ENCODE results near the gene S100A7. TPM values are rescaled to one million over a fixed set of nuclear protein-coding genes. Genes with fewer than 3 reads are reported as not detected.

The S100A7 gene
- polyA plus RNA-seq: not detected
- long read RNA-seq, donor 1: 0 reads
- long read RNA-seq, donor 2: 0 reads
- long read RNA-seq, donor 3: 0 reads
- long read RNA-seq, donor 4: 0 reads
- long read RNA-seq, donor 5: 0 reads
- long read RNA-seq, donor 6: 0 reads
- long read RNA-seq, donor 7: 0 reads
- long read RNA-seq, donor 8: 0 reads
- long read RNA-seq, donor 9: 0 reads
- long read RNA-seq, donor 10: 0 reads

DNA sequence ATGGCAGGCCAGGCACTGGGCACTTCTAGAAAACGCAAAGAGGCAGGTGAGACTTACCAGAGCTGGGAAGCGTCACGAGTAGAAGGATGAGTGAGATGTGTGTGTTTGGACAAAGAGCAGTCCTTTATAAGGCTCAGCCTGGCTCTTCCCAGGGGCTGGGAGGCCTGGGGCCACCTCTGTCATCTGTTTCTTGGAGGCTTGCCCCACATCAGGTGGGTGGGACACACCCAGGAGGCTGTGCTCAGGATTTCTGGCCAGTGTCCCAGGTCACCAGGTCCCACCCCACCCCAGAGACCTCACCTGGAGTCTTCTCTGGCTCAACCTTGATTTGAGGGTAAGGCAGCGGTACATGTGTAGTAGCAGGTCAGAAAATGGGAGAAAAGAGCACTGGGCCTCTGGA, at the start of gene S100A7:
Gene S100A7 (minus strand): TSS at position 101 of the 400 bp plus-strand sequence. CDS start 1,638 bp downstream, outside the sequence.
- DNase-seq (no peak), FAIRE-seq (no peak)
- Histone ChIP-seq H3K4me1 (ENCODE audit: control insufficient read depth in 3 of 3, insufficient read depth in 2 of 3, low read depth in 1 of 3, low read length in 2 of 3) (no peaks in the 10 kb centered on the region), H3K27me3 (ENCODE audit: control insufficient read depth in 3 of 3, insufficient read depth in 3 of 3, low read length in 3 of 3) (peaks cover 0 to 4% (median 0%) of the 10 kb centered on the region in 3 donors), H3K4me3 (ENCODE audit: low read depth in 1 of 3, low read length in 3 of 3) (no peak within 1 kb of the TSS), H3K9me3 (ENCODE audit: control insufficient read depth in 2 of 2, insufficient read depth in 1 of 2, low read depth in 1 of 2, low read length in 1 of 2) (no peaks in the 10 kb centered on the region), H3K36me3 (ENCODE audit: control insufficient read depth in 3 of 3, insufficient read depth in 2 of 3, low read depth in 1 of 3, low read length in 3 of 3) (no peaks in the 10 kb centered on the region), H3K27ac (ENCODE audit: low read depth in 1 of 3, low read length in 2 of 3) (no peak within 1 kb of the TSS)
- WGBS, 3 donors: 70 to 78% (median 78%) methylated on average over 4 of the region's 4 CpGs

DNA sequence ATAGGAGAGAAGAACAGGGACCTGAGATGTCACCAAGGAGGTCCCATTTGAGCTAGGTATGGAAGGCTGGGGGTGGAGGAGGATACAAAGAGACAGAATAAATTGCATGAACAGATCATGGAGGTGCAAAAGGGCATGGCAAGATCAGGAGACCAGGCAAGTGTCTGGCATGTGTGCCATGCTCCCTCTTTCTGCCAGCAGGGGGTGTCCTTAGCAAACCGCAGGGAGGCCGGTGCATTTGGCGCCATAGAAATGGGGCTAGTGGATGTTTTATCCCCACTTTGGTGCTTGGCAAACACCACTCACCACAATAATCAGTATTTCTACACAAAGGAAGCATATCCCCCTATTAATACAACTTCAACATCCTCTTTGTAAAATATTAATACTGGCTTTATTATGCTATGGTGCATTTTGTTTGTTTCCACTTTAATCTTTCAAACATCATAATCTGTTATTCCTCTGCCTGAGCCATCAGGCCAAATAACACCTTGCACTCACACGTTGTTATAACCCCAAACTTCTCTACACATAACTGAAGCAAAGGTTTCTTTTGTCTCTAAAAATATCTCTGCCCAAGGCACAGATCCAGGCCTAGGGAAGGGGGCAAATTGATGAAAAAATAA, 49.4 kb upstream of the S100A7 start:
- DNase-seq (peak in 1 of 2 donors; percentile 71), FAIRE-seq (no peak)
- 30 to 62% (median 33%) methylated on average over 4 of the region's 4 CpGs for WGBS, 3 donors
- H3K36me3 ChIP-seq (ENCODE audit: control insufficient read depth in 3 of 3, insufficient read depth in 2 of 3, low read depth in 1 of 3, low read length in 3 of 3): no peaks in the 10 kb centered on the region
- H3K4me3 ChIP-seq (ENCODE audit: low read depth in 1 of 3, low read length in 3 of 3): no peak overlapping the region
- H3K27me3 ChIP-seq (ENCODE audit: control insufficient read depth in 3 of 3, insufficient read depth in 3 of 3, low read length in 3 of 3): no peaks in the 10 kb centered on the region
- no peaks in the 10 kb centered on the region for H3K9me3 ChIP-seq (ENCODE audit: control insufficient read depth in 2 of 2, insufficient read depth in 1 of 2, low read depth in 1 of 2, low read length in 1 of 2)
- H3K27ac ChIP-seq (ENCODE audit: low read depth in 1 of 3, low read length in 2 of 3): no peak overlapping the region
- H3K4me1 ChIP-seq (ENCODE audit: control insufficient read depth in 3 of 3, insufficient read depth in 2 of 3, low read depth in 1 of 3, low read length in 2 of 3): peaks cover 2 to 24% (median 2%) of the 10 kb centered on the region in 3 donors

DNA sequence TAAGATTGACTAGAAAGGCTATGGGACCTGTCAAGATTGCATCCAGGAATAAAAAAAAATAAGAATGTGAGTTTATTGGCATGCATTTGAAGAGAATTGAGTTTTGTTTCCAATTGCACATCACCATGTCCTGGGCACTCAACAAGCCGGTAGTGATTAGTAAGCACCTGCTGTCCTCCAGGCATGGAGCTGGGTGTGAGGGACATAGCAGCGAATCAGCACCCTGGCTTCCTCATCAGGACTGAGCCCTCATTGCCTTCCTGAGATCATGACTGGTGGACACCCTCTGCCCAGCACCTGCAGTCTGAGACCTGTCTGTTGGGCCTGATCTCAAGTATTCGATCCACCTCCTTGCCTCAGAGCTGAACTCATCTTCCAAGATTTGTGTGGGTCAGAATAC, 48.6 kb upstream of the S100A7 start:
- no peaks in the 10 kb centered on the region for H3K36me3 ChIP-seq (ENCODE audit: control insufficient read depth in 3 of 3, insufficient read depth in 2 of 3, low read depth in 1 of 3, low read length in 3 of 3)
- H3K4me1 ChIP-seq (ENCODE audit: control insufficient read depth in 3 of 3, insufficient read depth in 2 of 3, low read depth in 1 of 3, low read length in 2 of 3): peaks cover 2 to 24% (median 2%) of the 10 kb centered on the region in 3 donors
- H3K9me3 ChIP-seq (ENCODE audit: control insufficient read depth in 2 of 2, insufficient read depth in 1 of 2, low read depth in 1 of 2, low read length in 1 of 2): no peaks in the 10 kb centered on the region
- H3K27me3 ChIP-seq (ENCODE audit: control insufficient read depth in 3 of 3, insufficient read depth in 3 of 3, low read length in 3 of 3): no peaks in the 10 kb centered on the region
- FAIRE-seq (no peak), DNase-seq (no peak)
- WGBS, 3 donors: 82 to 94% (median 88%) methylated on average over 3 of the region's 3 CpGs
- no peak overlapping the region for H3K4me3 ChIP-seq (ENCODE audit: low read depth in 1 of 3, low read length in 3 of 3)
- no peak overlapping the region for H3K27ac ChIP-seq (ENCODE audit: low read depth in 1 of 3, low read length in 2 of 3)

DNA sequence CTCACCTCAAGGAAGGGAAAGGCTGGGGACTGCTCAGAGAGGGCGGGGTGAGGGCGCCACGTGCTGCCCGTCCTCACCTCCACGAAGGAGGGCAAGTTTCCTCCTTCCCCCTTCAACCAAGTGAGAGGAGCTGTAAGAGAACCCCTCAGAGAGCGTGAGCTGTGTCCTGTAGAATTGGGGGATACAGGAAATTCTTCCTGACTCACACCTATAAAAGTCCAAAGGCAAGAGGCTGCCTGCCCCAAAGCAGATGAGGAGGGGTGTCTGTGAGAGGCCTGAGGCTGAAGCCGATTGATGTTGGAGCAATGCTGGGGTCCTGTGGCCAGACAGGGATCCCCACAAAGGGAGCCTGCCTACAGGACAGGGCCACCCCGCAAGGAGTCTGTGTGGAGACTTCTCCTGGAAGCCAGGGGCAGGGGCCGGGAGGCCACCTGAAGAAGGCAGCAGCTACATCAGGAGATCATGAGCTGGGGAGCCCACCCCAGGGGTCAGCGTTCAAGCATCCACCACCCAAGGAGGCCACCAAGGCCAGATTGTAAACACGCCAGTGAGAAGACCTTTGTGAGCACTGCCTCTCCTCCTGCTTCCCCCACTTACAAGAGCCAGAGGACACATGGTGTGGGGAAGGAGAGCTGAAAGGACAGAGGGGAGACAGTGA, 47.6 kb upstream of the S100A7 start:
- DNase-seq (no peak), FAIRE-seq (no peak)
- no peak overlapping the region for H3K4me3 ChIP-seq (ENCODE audit: low read depth in 1 of 3, low read length in 3 of 3)
- H3K4me1 ChIP-seq (ENCODE audit: control insufficient read depth in 3 of 3, insufficient read depth in 2 of 3, low read depth in 1 of 3, low read length in 2 of 3): peaks cover 2 to 24% (median 2%) of the 10 kb centered on the region in 3 donors
- 77 to 88% (median 84%) methylated on average over 11 of the region's 11 CpGs for WGBS, 3 donors
- no peaks in the 10 kb centered on the region for H3K36me3 ChIP-seq (ENCODE audit: control insufficient read depth in 3 of 3, insufficient read depth in 2 of 3, low read depth in 1 of 3, low read length in 3 of 3)
- peak overlapping the region in 2 of 3 donors; percentile 57 to 68 for H3K27ac ChIP-seq (ENCODE audit: low read depth in 1 of 3, low read length in 2 of 3)
- no peaks in the 10 kb centered on the region for H3K9me3 ChIP-seq (ENCODE audit: control insufficient read depth in 2 of 2, insufficient read depth in 1 of 2, low read depth in 1 of 2, low read length in 1 of 2)
- no peaks in the 10 kb centered on the region for H3K27me3 ChIP-seq (ENCODE audit: control insufficient read depth in 3 of 3, insufficient read depth in 3 of 3, low read length in 3 of 3)

DNA sequence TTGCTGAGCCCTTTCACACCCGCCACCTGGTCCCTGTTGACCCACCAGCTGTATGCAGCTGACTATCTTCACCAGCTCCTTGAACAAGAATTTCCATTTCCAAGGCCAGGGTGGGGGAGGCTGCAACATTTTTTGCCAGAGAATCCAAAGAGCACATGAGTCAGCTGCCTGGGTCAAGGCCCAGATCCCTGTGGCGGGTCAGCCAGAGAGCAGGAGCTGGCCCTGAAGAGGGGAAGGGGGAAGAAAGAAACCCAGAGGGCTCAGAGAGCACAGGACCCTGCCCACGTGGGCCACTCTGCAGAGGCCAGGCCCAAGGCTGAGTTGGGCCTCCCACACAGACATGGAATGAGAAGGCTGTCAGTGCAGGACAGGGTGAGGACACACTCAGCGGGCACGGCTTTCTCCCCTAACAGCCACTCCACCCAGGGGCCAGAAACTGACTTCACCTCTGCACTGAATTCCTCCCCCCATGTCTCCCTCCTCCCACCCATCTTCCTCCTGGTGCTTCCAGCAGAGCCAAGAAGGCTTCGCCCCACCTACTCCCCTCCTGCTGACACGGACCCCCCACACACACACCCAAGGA, 46.5 kb upstream of the S100A7 start:
- no peak for FAIRE-seq
- WGBS, 3 donors: 37 to 50% (median 43%) methylated on average over 7 of the region's 7 CpGs
- peak overlapping the region in 2 of 3 donors; percentile 57 to 87 for H3K27ac ChIP-seq (ENCODE audit: low read depth in 1 of 3, low read length in 2 of 3)
- H3K4me3 ChIP-seq (ENCODE audit: low read depth in 1 of 3, low read length in 3 of 3): no peak overlapping the region
- no peaks in the 10 kb centered on the region for H3K9me3 ChIP-seq (ENCODE audit: control insufficient read depth in 2 of 2, insufficient read depth in 1 of 2, low read depth in 1 of 2, low read length in 1 of 2)
- H3K36me3 ChIP-seq (ENCODE audit: control insufficient read depth in 3 of 3, insufficient read depth in 2 of 3, low read depth in 1 of 3, low read length in 3 of 3): no peaks in the 10 kb centered on the region
- DNase-seq: peak; percentile 77 to 79
- H3K27me3 ChIP-seq (ENCODE audit: control insufficient read depth in 3 of 3, insufficient read depth in 3 of 3, low read length in 3 of 3): no peaks in the 10 kb centered on the region
- H3K4me1 ChIP-seq (ENCODE audit: control insufficient read depth in 3 of 3, insufficient read depth in 2 of 3, low read depth in 1 of 3, low read length in 2 of 3): peaks cover 2 to 21% (median 2%) of the 10 kb centered on the region in 3 donors

DNA sequence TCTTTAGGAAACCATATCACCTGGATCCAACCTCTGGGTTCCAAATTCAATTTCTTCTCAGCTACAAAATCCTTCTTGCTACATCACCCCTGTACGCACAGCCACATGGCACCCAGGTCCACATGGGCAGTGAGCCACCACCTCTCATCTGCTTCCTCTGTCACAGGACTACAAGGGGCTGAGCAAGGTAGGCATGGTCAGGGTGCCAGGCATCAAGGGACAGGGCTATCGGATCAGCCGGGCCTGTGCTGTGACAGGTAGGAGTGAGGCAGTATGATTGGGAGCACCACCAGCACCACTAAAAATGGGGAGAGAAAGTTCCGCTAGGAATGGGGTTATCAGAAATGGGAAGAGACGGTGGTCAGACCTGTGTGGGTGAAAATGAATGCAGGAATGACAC, 45.9 kb upstream of the S100A7 start:
- H3K27ac ChIP-seq (ENCODE audit: low read depth in 1 of 3, low read length in 2 of 3): peak overlapping the region in 2 of 3 donors; percentile 57 to 59
- H3K4me3 ChIP-seq (ENCODE audit: low read depth in 1 of 3, low read length in 3 of 3): no peak overlapping the region
- no peaks in the 10 kb centered on the region for H3K27me3 ChIP-seq (ENCODE audit: control insufficient read depth in 3 of 3, insufficient read depth in 3 of 3, low read length in 3 of 3)
- DNase-seq (no peak), FAIRE-seq (no peak)
- no peaks in the 10 kb centered on the region for H3K36me3 ChIP-seq (ENCODE audit: control insufficient read depth in 3 of 3, insufficient read depth in 2 of 3, low read depth in 1 of 3, low read length in 3 of 3)
- 80 to 87% (median 85%) methylated on average over 5 of the region's 5 CpGs for WGBS, 3 donors
- peaks cover 2 to 21% (median 2%) of the 10 kb centered on the region in 3 donors for H3K4me1 ChIP-seq (ENCODE audit: control insufficient read depth in 3 of 3, insufficient read depth in 2 of 3, low read depth in 1 of 3, low read length in 2 of 3)
- no peaks in the 10 kb centered on the region for H3K9me3 ChIP-seq (ENCODE audit: control insufficient read depth in 2 of 2, insufficient read depth in 1 of 2, low read depth in 1 of 2, low read length in 1 of 2)

DNA sequence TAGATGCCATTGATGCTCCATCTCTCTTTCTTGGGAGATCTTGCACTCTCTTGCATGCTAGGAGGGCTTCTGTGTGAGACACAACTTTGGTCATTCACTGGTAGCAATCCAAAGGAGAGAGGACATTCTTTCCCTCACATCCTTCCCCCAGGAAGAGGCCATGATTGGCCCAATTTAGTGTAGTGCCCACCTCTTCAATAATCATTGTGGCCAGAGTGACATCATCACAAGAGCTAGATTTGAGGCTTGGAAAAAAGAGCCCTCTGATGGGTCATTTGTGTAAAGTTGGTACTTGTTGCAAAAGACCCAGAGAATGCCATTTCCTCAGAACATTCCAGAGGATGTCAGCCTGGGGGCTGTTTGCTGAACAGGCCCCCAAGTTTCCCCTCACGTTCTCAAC, 45.1 kb upstream of the S100A7 start:
- FAIRE-seq (no peak), DNase-seq (no peak)
- Histone ChIP-seq H3K27ac (ENCODE audit: low read depth in 1 of 3, low read length in 2 of 3) (no peak overlapping the region), H3K4me1 (ENCODE audit: control insufficient read depth in 3 of 3, insufficient read depth in 2 of 3, low read depth in 1 of 3, low read length in 2 of 3) (peaks cover 2 to 21% (median 2%) of the 10 kb centered on the region in 3 donors), H3K36me3 (ENCODE audit: control insufficient read depth in 3 of 3, insufficient read depth in 2 of 3, low read depth in 1 of 3, low read length in 3 of 3) (no peaks in the 10 kb centered on the region), H3K9me3 (ENCODE audit: control insufficient read depth in 2 of 2, insufficient read depth in 1 of 2, low read depth in 1 of 2, low read length in 1 of 2) (no peaks in the 10 kb centered on the region), H3K4me3 (ENCODE audit: low read depth in 1 of 3, low read length in 3 of 3) (no peak overlapping the region), H3K27me3 (ENCODE audit: control insufficient read depth in 3 of 3, insufficient read depth in 3 of 3, low read length in 3 of 3) (no peaks in the 10 kb centered on the region)
- WGBS, 3 donors: 83 to 100% (median 89%) methylated on average over 1 of the region's 1 CpG

DNA sequence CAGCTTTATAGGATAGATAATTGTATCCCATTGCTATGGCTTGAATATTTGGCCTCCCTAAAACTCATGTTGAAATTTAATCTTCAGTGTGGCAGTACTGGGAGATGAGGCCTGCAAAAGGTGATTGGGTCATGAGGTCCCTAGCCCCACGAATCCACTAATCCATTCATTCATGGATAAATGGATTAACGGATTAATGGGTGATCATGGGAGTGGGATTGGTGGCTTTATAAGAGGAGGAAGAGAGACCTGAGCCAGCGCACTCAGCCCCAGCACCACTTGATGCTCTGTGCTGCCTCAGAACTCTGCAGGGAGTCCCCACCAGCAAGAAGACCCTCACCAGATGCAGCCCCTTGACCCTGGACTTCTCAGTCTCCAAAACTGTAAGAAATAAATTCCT, 43.3 kb upstream of the S100A7 start:
- WGBS, 3 donors: 72 to 92% (median 87%) methylated on average over 3 of the region's 3 CpGs
- H3K4me3 ChIP-seq (ENCODE audit: low read depth in 1 of 3, low read length in 3 of 3): no peak overlapping the region
- peaks cover 2 to 21% (median 2%) of the 10 kb centered on the region in 3 donors for H3K4me1 ChIP-seq (ENCODE audit: control insufficient read depth in 3 of 3, insufficient read depth in 2 of 3, low read depth in 1 of 3, low read length in 2 of 3)
- no peaks in the 10 kb centered on the region for H3K36me3 ChIP-seq (ENCODE audit: control insufficient read depth in 3 of 3, insufficient read depth in 2 of 3, low read depth in 1 of 3, low read length in 3 of 3)
- no peak for FAIRE-seq
- DNase-seq: no peak
- H3K27me3 ChIP-seq (ENCODE audit: control insufficient read depth in 3 of 3, insufficient read depth in 3 of 3, low read length in 3 of 3): no peaks in the 10 kb centered on the region
- H3K27ac ChIP-seq (ENCODE audit: low read depth in 1 of 3, low read length in 2 of 3): no peak overlapping the region
- H3K9me3 ChIP-seq (ENCODE audit: control insufficient read depth in 2 of 2, insufficient read depth in 1 of 2, low read depth in 1 of 2, low read length in 1 of 2): no peaks in the 10 kb centered on the region
